SU-DHL-6 (cell line): ENCODE results near the gene NEU4.

Source experiments
- EZH2phosphoT487 ChIP-seq: fragments of 200-600 bp; sonication (generic), shearing (Covaris generic); conservative IDR thresholded peaks from 2 replicates; pipeline ENCODE4 v1.6.1; 2018; ENCODE audit warnings: mild to moderate bottlenecking, antibody characterized with exemption, low read length, moderate library complexity, mixed read lengths
- TF ChIP-seq, protein P1 (sequence below): fragments of 200-600 bp; sonication (generic); IDR thresholded peaks from one replicate; pipeline ENCODE4 v1.5.1; 2017; ENCODE audit warnings: antibody characterized with exemption, mild to moderate bottlenecking, low read length, moderate library complexity; ENCODE audit not compliant: insufficient read depth, poor library complexity, severe bottlenecking

DNA sequence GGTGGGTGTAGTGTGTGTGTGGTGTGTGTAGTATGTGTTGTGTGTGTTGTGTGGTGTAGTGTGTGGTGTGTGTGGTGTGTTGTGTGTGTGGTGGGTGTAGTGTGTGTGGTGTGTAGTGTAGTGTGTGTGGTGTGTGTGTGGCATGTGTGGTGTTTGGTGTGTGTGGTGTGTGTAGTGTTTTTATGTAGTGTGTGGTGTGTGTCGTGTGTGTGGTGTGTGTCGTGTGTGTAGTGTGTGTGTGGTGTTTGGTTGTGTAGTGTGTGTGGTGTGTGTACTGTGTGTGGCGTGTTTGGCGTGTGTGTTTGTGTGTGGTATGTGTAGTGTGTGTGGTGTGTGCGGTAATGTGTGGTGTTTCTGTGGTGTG, 55.8 kb downstream of the NEU4 start:
- TF ChIP-seq, protein P1, sequence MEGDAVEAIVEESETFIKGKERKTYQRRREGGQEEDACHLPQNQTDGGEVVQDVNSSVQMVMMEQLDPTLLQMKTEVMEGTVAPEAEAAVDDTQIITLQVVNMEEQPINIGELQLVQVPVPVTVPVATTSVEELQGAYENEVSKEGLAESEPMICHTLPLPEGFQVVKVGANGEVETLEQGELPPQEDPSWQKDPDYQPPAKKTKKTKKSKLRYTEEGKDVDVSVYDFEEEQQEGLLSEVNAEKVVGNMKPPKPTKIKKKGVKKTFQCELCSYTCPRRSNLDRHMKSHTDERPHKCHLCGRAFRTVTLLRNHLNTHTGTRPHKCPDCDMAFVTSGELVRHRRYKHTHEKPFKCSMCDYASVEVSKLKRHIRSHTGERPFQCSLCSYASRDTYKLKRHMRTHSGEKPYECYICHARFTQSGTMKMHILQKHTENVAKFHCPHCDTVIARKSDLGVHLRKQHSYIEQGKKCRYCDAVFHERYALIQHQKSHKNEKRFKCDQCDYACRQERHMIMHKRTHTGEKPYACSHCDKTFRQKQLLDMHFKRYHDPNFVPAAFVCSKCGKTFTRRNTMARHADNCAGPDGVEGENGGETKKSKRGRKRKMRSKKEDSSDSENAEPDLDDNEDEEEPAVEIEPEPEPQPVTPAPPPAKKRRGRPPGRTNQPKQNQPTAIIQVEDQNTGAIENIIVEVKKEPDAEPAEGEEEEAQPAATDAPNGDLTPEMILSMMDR: no peak
- no peak for TF ChIP-seq EZH2phosphoT487
